HK-2 (cell line): Measurements from ENCODE around the gene PPM1E.
"Not testable (repeated sequence)": the region's sequence is repeated elsewhere in the genome, so short reads cannot be mapped to it uniquely, and the experiment has no call there.

Experiments used
- DNase-seq: peaks from one replicate; pipeline ENCODE4 v3.0.0-alpha.2; 2018; ENCODE audit not compliant: unreplicated experiment

Gene PPM1E

GRCh38 chr17:58947824-58948223 is 192.2 kb downstream of the PPM1E start:
- no peak for DNase-seq

GRCh38 chr17:58954358-58954757 is 198.7 kb downstream of the PPM1E start:
- not testable (repeated sequence) for DNase-seq

GRCh38 chr17:58956997-58957724 is 201.5 kb downstream of the PPM1E start:
- no peak for DNase-seq

GRCh38 chr17:58957725-58958073 is 202.0 kb downstream of the PPM1E start:
- not testable (repeated sequence) for DNase-seq

- DNase-seq = peak; percentile 3
Measured at GRCh38 chr17:58960068-58960467, 204.4 kb downstream of the PPM1E start.

- DNase-seq = no peak
Measured at GRCh38 chr17:58965221-58965620, 209.6 kb downstream of the PPM1E start.

- DNase-seq = no peak
Measured at GRCh38 chr17:58966208-58966607, 210.6 kb downstream of the PPM1E start.

GRCh38 chr17:58968426-58969061 is 212.9 kb downstream of the PPM1E start:
- DNase-seq = no peak

- DNase-seq = no peak
Measured at GRCh38 chr17:58969156-58969555, 213.5 kb downstream of the PPM1E start.

- no peak for DNase-seq
Measured at GRCh38 chr17:58969612-58970011, 214.0 kb downstream of the PPM1E start.

GRCh38 chr17:58970609-58971450 is 215.2 kb downstream of the PPM1E start:
- DNase-seq = no peak

GRCh38 chr17:58974354-58974753 is 218.7 kb downstream of the PPM1E start:
- DNase-seq = no peak

- DNase-seq = no peak
Measured at GRCh38 chr17:58976541-58976940, 220.9 kb downstream of the PPM1E start.

GRCh38 chr17:58980706-58981481 is 225.2 kb downstream of the PPM1E start:
- no peak for DNase-seq

GRCh38 chr17:58982626-58983025 is 227.0 kb downstream of the PPM1E start:
- DNase-seq = no peak

- DNase-seq = no peak
Measured at GRCh38 chr17:58985367-58985766, 229.7 kb downstream of the PPM1E start.

GRCh38 chr17:58985971-58986370 is 230.3 kb downstream of the PPM1E start:
- no peak for DNase-seq

GRCh38 chr17:58989629-58990028 is 234.0 kb downstream of the PPM1E start:
- DNase-seq = no peak

- peak; percentile 85 for DNase-seq
Measured at GRCh38 chr17:58991718-58992331, 236.2 kb downstream of the PPM1E start.

GRCh38 chr17:58993311-58993710 is 237.7 kb downstream of the PPM1E start:
- DNase-seq = no peak

- no peak for DNase-seq
Measured at GRCh38 chr17:58995247-58995940, 239.7 kb downstream of the PPM1E start.
